GM21529 (cell line): ENCODE results near the gene CNNM1.

Source experiments
- ATAC-seq: cut with Tn5 transposase; IDR thresholded peaks from one replicate; pipeline ENCODE4 v1.9.1; 2021; ENCODE audit not compliant: unreplicated experiment

The CNNM1 gene

GRCh38 chr10:99412099-99412498, 82.9 kb downstream of the CNNM1 start:
- no peak for ATAC-seq

DNA sequence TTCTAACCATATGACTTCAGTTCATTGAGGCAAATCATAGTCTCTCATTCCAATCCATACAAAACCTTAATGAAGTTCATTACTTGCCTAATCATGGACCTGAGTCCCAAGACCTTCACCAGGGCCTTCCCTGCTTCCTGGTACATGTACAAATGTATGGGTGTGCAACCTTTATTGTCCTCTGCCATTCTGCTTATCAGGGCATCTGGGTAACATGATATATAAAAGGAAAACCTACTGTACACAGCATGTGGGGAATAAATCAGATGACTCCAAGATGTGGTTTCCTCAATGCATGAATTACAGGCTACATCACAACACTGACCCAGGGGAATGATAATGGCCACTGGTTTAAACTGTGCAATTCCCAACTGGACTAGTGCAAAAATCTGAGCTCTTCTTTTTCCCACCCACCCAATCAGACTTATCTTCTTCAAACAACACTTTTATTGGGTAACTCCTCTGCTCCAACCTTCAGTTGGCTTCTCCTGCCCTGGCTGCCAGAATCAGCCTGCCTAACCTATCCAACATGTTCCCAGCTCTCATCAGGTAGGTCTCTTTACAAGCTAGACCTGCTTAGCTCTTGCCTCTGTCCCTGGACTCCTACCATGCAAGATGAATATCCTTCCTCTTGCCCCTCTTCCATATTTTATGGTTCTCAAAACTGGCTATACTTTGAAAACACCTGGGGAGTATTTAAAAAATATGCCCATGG, 89.9 kb downstream of the CNNM1 start:
- no peak for ATAC-seq

GRCh38 chr10:99419688-99420087, 90.5 kb downstream of the CNNM1 start:
- ATAC-seq: no peak

- ATAC-seq: no peak
These were observed 92.1 kb downstream of the CNNM1 start for GRCh38 chr10:99421233-99421739.

DNA sequence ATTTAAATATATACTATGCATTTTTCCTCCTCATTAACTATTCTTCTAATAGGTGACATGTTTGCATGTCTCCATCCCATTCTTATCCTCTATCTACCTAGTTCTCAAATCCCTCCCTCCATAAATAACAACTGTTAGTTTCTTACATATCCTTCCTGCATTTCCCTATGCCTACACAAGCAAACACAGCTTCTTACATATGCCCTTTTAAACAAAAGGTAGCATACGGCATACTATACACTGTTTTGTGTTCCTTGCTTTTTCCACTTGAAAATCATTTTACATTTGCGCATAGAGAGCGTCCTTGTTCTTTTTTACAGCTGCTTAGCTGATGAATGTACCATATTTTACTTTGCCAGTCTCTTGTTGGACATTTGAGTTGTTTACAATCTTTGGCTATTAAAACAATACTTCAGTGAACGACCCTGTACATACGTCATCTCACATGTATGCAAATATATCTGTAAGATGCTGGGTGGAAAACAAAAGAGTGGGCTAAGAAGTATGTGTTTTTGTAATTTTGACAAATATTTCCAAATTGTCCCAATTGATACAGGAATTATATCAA, 93.5 kb downstream of the CNNM1 start:
- ATAC-seq: no peak

DNA sequence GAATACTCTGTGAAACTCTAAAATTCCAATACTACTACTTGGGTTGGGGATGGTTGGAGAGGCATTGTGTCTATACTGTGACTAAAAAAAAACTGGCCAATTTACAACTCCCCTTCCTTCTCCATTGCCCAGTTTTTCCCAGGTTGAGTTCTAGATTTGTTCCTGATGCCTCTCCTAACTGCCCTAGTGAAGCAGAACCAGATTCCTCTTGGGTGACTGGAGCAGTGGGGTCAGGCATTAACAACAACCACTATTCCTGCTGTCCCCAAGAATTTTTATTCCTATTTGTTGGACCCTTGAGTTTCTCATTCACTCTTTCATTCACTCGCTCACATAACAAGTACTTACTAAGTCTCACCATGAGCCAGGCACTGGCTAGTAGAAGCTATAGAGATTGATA, 95.5 kb downstream of the CNNM1 start:
- ATAC-seq: no peak

- ATAC-seq: no peak
These were observed 96.0 kb downstream of the CNNM1 start for GRCh38 chr10:99425204-99425603.

DNA sequence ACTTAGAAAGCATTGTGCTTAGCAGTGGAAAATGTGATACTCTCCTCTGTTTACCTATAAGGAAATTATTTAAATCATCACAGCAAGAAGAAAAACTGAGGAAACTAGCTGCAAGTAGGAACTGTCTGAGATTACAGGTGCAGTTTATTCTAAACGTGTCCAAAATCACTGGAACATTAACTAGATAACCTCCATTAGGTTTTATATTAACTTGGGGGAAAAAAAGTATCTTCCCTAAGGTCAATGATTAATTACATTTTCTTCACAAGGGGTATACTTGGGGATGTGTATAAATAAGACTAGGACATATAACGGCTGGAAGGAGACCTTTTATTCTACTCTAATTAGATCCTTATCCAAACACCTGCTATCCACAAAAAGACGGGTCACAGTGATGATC, 97.5 kb downstream of the CNNM1 start:
- no peak for ATAC-seq

DNA sequence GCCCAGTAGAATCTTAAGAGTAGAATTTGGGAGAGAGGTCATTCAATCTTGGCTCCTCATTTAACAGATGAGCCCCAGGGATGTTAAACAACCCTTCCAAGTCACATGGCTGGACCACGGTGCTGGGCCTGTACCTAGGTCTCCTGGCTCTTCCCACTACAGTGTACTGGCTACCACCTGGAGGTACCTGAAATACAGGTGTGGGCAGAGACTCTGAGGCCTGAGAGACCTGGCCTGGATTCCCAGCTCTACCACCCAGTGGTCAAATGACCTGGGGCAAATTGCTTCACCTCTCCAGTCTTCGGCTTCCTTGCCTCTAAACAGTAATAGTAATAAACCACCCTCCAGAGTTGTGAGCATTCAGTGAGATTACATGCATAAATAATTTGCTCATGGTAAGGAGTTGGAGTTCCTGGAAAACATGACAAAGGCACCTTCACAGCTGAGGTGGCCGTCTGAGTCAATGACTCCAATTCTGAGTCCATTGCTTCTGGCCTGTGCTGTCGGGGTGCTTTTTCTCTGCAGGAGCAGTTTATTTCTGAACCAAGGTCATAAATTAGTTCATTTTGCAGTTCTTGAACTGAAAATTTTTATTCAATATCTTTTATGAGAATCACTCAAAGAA, 98.5 kb downstream of the CNNM1 start:
- no peak for ATAC-seq

GRCh38 chr10:99429517-99430095, 100.5 kb downstream of the CNNM1 start:
- ATAC-seq: no peak

- ATAC-seq: peak; percentile 12
These were observed 100.9 kb downstream of the CNNM1 start for GRCh38 chr10:99430116-99430450.

- ATAC-seq: peak; percentile 96
These were observed 101.5 kb downstream of the CNNM1 start, which contains the start of gene GOT1 for GRCh38 chr10:99430451-99431189. Gene GOT1, minus strand, starts transcription at chr10:99430624. Its CDS starts 59 bp downstream, at chr10:99430565.

DNA sequence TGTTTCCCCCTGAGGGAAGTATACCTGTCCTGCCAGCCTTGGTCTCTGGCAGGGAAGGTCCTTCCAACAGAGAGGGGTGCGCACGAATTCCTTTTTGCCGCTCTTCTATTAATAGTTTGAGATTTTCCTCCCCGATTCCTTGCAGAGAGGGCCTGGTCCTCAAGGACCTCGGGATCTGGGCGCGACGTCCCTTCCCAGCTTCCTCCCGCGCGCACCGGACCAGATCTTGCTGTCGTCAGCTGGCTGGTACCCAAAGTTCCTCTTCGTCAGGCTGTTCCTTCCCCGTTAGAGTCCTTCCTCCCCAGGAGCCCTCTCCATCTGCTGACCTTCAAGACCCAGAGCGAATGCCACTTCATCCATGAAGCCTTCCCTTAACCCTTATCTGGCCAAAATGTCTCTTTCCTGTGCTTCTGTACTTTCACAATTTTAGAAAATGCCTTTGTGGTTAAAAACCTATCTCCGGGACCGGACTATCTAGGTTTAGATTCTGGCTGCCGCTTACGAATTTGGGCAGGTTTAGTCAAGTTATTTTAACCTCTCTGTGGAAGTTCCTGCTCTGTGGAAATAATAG, 102.1 kb downstream of the CNNM1 start:
- ATAC-seq: peak; percentile 1

DNA sequence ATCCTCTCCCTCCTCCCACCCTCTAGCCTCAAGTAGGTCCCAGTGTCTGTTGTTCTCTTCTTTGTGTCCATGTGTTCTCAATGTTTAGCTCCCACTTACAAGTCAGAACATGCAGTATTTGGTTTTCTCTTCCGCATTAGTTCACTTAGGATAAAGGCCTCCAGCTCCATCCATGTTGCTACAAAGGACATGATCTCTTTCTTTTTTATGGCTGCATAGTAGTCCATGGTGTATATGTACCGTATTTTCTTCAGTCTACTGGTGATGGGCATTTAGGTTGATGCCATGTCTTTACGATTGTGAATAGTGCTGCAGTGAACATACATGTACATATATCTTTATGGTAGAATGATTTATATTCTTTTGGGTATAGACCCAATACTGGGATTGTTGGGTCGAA, 102.9 kb downstream of the CNNM1 start:
- ATAC-seq: no peak

DNA sequence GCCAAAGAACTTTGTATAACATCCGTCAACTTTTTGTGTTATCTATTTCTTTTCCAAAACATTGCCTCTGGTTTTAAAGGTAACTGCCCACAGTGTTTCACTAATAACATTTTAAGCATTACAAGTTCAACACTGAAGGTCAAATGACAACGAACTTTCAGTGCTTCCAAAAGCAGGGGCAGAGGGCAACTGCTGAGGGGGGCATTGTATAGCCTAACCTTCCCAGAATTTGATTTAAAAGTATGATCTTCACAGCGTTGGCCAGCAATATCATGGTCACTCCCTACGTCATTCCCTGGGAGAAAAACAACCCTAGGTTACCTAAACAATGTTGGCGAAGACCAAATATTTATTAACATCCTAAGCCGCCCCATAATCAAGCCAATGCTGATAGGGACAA, 103.7 kb downstream of the CNNM1 start:
- no peak for ATAC-seq

GRCh38 chr10:99433378-99434020, 104.3 kb downstream of the CNNM1 start:
- no peak for ATAC-seq

DNA sequence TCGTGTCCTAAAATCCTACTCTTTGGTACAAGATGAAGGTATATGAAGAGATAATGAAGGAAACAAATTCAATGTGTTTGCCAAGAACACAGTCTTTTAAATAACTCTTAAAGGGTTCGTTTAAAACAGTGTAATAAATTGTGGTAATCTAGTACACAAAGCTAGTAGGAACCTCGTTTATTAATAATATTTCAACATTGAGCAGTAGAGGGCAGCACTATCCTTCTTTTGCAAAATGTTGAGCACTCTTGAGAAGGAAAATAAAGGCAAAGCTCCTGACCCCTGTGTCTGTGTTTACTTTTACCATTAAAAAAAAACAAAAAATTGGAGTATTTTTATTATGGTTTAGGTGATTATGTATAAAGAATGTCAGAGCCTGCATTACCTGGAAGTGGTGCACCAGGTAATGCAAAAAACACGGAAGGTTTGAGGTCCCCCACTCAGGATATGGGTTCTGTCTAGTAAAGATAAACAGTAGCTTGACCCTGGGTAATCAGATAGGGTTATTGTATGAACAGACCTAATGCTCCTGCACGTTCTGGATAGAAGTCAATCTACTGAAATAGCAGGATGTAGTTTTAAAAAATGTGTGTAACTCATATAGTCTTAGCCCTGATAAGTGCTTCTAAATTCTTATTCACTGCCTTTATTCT, 107.0 kb downstream of the CNNM1 start:
- peak; percentile 50 for ATAC-seq

GRCh38 chr10:99438890-99439289, 109.7 kb downstream of the CNNM1 start:
- no peak for ATAC-seq

- no peak for ATAC-seq
These were observed 113.2 kb downstream of the CNNM1 start for GRCh38 chr10:99442394-99442793.

- ATAC-seq: no peak
These were observed 114.3 kb downstream of the CNNM1 start for GRCh38 chr10:99443500-99443899.
